ENCODE measurements around the gene TRAPPC2L.
"Not testable (repeated sequence)": the region's sequence is repeated elsewhere in the genome, so short reads cannot be mapped to it uniquely, and the experiment has no call there.

Gene TRAPPC2L

DNA sequence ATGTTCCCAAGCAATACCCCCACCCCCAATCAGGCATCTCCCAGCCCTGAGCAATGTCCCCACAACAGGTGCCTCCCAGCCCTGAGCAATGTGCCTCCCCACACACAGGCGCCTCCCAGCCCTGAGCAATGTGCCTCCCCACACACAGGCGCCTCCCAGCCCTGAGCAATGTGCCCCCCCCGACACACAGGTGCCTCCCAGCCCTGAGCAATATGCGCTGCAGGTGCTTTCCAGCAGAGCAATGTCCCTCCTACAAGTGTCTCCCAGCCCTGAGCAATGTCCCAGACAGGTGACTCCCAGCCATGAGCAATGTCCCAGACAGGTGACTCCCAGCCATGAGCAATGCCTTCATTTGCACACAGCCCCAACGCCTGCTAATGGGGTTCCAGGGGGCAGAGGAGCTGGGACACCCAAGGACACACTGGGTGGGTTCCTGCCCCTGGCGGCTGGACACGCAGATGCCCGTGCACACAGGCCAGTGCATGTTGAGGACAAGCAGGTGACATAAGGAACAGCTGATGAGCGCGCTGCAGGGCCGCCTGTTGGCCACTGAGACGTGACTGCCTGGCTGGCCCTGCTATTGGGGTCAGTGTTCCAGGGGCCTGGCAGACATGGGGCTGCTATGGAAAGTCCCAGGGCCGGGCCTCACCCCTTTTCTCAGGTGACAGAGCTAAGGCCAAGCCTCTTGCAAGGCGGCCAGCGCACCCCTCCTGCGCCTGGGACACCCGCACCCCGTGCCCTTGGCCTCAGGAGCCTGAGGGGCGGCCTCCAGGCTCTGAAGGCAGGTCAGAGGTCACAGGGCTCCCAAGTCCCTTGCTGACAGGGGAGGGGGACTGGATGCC is 36.4 kb downstream of the TRAPPC2L start:
- Mint-ChIP-seq H3K9me3 (no peaks in the 10 kb centered on the region), H3K4me3 (no peak overlapping the region), H3K4me1 (ENCODE audit: low read depth) (no peaks in the 10 kb centered on the region), H3K36me3 (ENCODE audit: low read depth) (no peaks in the 10 kb centered on the region), H3K27me3 (no peaks in the 10 kb centered on the region), H3K27ac (no peak overlapping the region)

GRCh38 chr16:88894266-88894665 is 37.3 kb downstream of the TRAPPC2L start:
- H3K4me1 Mint-ChIP-seq (ENCODE audit: low read depth); H3K27me3 Mint-ChIP-seq; H3K36me3 Mint-ChIP-seq (ENCODE audit: low read depth); H3K27ac Mint-ChIP-seq; H3K9me3 Mint-ChIP-seq; H3K4me3 Mint-ChIP-seq: not testable (repeated sequence)

DNA sequence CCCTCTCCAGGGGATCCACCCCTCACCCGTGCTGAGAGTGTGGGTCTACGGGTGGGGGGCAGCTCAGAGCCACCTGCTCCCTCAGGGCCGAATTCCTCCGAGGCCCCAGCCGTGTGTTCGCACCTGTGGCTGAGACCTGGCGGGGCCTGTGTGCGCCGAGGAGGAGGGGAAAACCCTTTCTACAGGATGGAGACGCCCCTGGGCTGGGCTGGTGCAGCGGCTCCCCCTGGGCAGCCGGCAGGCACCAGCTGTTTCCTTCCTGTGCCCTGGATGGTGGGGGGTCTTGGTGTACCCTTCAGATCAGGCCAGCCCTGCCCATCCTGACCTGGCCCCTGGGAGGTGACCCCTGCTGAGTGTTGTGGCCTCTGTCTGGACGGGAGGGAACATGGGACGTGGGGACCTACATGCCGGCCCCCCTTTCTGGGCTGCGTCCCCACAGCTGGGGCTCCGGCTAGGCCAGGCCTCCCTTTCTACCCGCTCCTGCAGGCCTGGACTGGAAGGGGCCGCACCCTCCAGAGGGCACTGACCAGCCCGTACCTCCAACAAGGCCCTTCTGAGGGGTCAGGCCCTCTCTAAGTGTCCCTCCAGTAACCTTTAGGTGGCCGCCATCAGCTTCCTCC is 37.9 kb downstream of the TRAPPC2L start:
- no peaks in the 10 kb centered on the region for H3K27me3 Mint-ChIP-seq
- H3K27ac Mint-ChIP-seq, result no peak overlapping the region
- H3K4me1 Mint-ChIP-seq (ENCODE audit: low read depth), result no peaks in the 10 kb centered on the region
- no peaks in the 10 kb centered on the region for H3K9me3 Mint-ChIP-seq
- no peaks in the 10 kb centered on the region for H3K36me3 Mint-ChIP-seq (ENCODE audit: low read depth)
- H3K4me3 Mint-ChIP-seq, result no peak overlapping the region

- Mint-ChIP-seq H3K27me3 (no peaks in the 10 kb centered on the region), H3K36me3 (ENCODE audit: low read depth) (no peaks in the 10 kb centered on the region), H3K4me3 (no peak overlapping the region), H3K4me1 (ENCODE audit: low read depth) (no peaks in the 10 kb centered on the region), H3K27ac (no peak overlapping the region), H3K9me3 (no peaks in the 10 kb centered on the region)
These were observed 38.4 kb downstream of the TRAPPC2L start for GRCh38 chr16:88895335-88895734.

GRCh38 chr16:88896238-88897070 is 39.5 kb downstream of the TRAPPC2L start:
- H3K27ac Mint-ChIP-seq, result no peak overlapping the region

DNA sequence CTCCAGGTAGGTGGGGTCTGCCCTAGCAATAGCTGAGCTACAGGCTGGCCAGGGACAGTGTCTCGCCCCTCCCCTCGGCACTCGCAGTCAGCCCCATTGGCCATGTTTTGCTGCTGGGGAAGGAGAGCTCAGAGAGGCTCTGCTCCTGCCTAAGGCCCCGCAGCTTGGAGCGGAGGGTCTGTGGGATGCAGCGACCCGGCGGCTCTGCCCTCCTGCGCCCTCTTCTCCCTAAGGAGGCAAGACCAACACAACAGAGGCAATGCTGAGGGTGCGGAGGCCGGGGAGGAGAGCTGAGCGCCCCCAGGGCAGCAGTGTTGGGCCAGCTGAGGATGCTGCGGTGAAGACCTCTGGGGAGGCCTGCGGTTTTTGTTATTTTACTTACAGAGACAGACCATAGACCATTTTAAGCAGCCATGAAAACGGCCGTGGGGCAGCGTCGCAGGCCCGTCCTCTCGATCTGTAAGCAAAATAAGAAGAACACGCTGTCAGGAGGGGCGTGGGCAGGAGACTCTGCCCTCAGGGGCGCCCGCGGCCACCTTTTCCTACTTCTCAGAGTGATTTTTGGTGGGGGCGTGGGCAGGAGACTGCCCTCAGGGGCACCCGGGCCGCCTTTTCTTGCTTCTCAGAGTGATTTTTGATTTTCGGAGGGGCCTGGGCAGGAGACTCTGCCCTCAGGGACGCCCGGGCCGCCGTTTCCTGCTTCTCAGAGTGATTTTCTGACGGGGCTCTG is 40.9 kb downstream of the TRAPPC2L start:
- no peak overlapping the region for H3K4me3 Mint-ChIP-seq
- H3K36me3 Mint-ChIP-seq (ENCODE audit: low read depth), result no peaks in the 10 kb centered on the region
- H3K27ac Mint-ChIP-seq, result no peak overlapping the region
- H3K9me3 Mint-ChIP-seq, result no peaks in the 10 kb centered on the region
- H3K4me1 Mint-ChIP-seq (ENCODE audit: low read depth), result no peaks in the 10 kb centered on the region
- H3K27me3 Mint-ChIP-seq, result no peaks in the 10 kb centered on the region

More at GRCh38 chr16:88896238-88897070, 39.5 kb downstream of the TRAPPC2L start:
- Mint-ChIP-seq H3K4me3 (no peak overlapping the region), H3K9me3 (no peaks in the 10 kb centered on the region), H3K36me3 (ENCODE audit: low read depth) (no peaks in the 10 kb centered on the region), H3K4me1 (ENCODE audit: low read depth) (no peaks in the 10 kb centered on the region), H3K27me3 (no peaks in the 10 kb centered on the region)

GRCh38 chr16:88899901-88900661 is 43.2 kb downstream of the TRAPPC2L start:
- H3K27me3 Mint-ChIP-seq, result no peaks in the 10 kb centered on the region
- H3K4me3 Mint-ChIP-seq, result no peak overlapping the region
- no peaks in the 10 kb centered on the region for H3K9me3 Mint-ChIP-seq
- H3K27ac Mint-ChIP-seq, result no peak overlapping the region
- no peaks in the 10 kb centered on the region for H3K36me3 Mint-ChIP-seq (ENCODE audit: low read depth)
- H3K4me1 Mint-ChIP-seq (ENCODE audit: low read depth), result no peaks in the 10 kb centered on the region

- H3K27ac Mint-ChIP-seq, result no peak overlapping the region
These were observed 43.7 kb downstream of the TRAPPC2L start for GRCh38 chr16:88900662-88901052.

GRCh38 chr16:88901718-88902337 is 44.9 kb downstream of the TRAPPC2L start:
- Mint-ChIP-seq H3K9me3 (no peaks in the 10 kb centered on the region), H3K36me3 (ENCODE audit: low read depth) (no peaks in the 10 kb centered on the region), H3K27me3 (no peaks in the 10 kb centered on the region), H3K27ac (no peak overlapping the region), H3K4me3 (no peak overlapping the region), H3K4me1 (ENCODE audit: low read depth) (no peaks in the 10 kb centered on the region)

More at GRCh38 chr16:88900662-88901052, 43.7 kb downstream of the TRAPPC2L start:
- Mint-ChIP-seq H3K4me3 (no peak overlapping the region), H3K4me1 (ENCODE audit: low read depth) (no peaks in the 10 kb centered on the region), H3K36me3 (ENCODE audit: low read depth) (no peaks in the 10 kb centered on the region), H3K27me3 (no peaks in the 10 kb centered on the region), H3K9me3 (no peaks in the 10 kb centered on the region)

DNA sequence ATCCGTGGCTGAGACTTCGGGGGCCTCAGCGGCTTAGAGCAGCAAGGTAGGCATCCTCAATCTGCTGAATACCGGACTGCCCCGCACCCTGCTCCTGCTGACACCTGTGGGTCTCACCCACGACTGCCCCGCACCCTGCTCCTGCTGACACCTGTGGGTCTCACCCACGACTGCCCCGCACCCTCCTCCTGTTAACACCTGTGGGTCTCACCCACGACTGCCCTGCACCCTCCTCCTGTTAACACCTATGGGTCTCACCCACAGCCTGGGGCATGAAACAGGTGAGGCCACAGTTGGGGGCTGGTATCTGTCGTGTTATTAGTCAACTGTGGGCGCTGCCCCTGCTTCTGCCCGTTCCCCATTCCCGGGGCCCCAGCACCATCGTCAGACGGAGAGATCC is 45.8 kb downstream of the TRAPPC2L start:
- Mint-ChIP-seq H3K27me3 (no peaks in the 10 kb centered on the region), H3K36me3 (ENCODE audit: low read depth) (no peaks in the 10 kb centered on the region), H3K27ac (no peak overlapping the region), H3K9me3 (no peaks in the 10 kb centered on the region), H3K4me1 (ENCODE audit: low read depth) (no peaks in the 10 kb centered on the region), H3K4me3 (no peak overlapping the region)

DNA sequence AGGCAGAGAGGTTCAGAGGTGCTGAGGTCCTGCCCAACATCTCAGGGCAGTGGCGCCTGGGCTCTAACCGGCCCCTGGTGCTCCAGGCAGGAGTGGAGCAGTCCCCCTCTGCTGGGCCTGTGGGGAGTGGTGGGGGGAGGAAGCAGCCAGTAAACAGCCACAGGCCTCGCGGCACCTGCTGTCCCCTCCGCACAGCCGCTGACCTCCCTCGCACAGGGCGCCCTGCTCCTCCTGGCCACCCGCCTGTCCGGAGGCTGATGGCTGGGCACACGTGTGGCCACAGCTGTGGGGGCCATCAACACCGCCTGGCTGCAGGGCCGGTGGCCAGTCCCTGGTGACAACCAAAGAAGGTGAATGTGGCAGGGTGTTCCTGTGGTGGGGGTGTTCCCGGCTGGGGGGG is 46.3 kb downstream of the TRAPPC2L start:
- Mint-ChIP-seq H3K4me3 (no peak overlapping the region), H3K4me1 (ENCODE audit: low read depth) (no peaks in the 10 kb centered on the region), H3K9me3 (no peaks in the 10 kb centered on the region)

GRCh38 chr16:88904676-88905365 is 47.9 kb downstream of the TRAPPC2L start:
- H3K9me3 Mint-ChIP-seq, result no peaks in the 10 kb centered on the region
- no peaks in the 10 kb centered on the region for H3K36me3 Mint-ChIP-seq (ENCODE audit: low read depth)
- H3K4me3 Mint-ChIP-seq, result no peak overlapping the region
- H3K4me1 Mint-ChIP-seq (ENCODE audit: low read depth), result no peaks in the 10 kb centered on the region
- no peak overlapping the region for H3K27ac Mint-ChIP-seq
- H3K27me3 Mint-ChIP-seq, result no peaks in the 10 kb centered on the region

More for the DNA sequence above, 46.3 kb downstream of the TRAPPC2L start:
- no peaks in the 10 kb centered on the region for H3K36me3 Mint-ChIP-seq (ENCODE audit: low read depth)
- no peak overlapping the region for H3K27ac Mint-ChIP-seq
- no peaks in the 10 kb centered on the region for H3K27me3 Mint-ChIP-seq

GRCh38 chr16:88905563-88905962 is 48.6 kb downstream of the TRAPPC2L start:
- Mint-ChIP-seq H3K4me3 (no peak overlapping the region), H3K27ac (no peak overlapping the region), H3K36me3 (ENCODE audit: low read depth) (no peaks in the 10 kb centered on the region), H3K9me3 (no peaks in the 10 kb centered on the region), H3K4me1 (ENCODE audit: low read depth) (no peaks in the 10 kb centered on the region), H3K27me3 (no peaks in the 10 kb centered on the region)
